DMS114 treated with DMSO at 0.1 percent for 48 hours (cell line): Measurements from ENCODE around the gene PITPNB.

Experiments
- DNase-seq: peaks from one replicate; lab custom pipeline; 2025; ENCODE audit not compliant: unreplicated experiment; lab: John Stamatoyannopoulos, UW

PITPNB gene

DNA sequence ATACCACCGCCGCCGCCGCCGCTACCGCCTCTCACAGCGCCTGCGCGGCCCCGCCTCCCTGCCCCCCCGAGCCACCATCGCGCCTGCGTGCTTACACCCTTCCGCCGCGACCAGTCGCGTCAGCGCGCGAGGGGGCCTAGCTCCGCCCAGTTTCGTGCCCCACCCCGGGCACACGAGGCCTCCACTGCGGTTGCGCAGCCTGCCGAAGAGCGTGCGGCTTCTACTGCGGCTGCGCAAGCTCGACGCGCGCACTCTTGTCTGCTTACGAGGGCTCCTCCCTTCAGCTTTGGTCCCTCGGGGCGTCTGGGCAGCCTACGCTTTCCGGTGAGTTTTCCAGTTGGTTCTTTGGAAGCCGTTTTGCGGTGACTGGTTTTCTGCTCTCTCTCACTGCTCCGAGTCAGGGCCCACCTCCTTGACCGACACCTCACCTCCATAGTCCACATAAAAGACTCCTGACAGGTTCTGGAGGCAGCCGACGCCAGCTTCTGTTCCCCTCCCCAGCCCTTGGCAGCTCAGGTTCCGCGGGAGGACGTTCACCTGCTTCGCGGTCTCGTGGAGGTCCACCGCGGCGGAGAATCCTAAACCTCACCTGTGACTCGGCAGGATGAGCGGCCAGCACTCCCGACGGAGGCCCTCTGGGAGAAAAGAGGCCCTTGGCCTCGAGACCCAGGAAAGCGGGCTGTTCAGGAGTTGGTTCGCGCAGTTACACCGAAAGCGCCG lies at the start of gene PITPNB:
TSS of gene PITPNB (minus strand) at position 35 of the 720 bp plus-strand sequence. CDS start 65 bp downstream, outside the sequence.
- peak; percentile 89 for DNase-seq

DNA sequence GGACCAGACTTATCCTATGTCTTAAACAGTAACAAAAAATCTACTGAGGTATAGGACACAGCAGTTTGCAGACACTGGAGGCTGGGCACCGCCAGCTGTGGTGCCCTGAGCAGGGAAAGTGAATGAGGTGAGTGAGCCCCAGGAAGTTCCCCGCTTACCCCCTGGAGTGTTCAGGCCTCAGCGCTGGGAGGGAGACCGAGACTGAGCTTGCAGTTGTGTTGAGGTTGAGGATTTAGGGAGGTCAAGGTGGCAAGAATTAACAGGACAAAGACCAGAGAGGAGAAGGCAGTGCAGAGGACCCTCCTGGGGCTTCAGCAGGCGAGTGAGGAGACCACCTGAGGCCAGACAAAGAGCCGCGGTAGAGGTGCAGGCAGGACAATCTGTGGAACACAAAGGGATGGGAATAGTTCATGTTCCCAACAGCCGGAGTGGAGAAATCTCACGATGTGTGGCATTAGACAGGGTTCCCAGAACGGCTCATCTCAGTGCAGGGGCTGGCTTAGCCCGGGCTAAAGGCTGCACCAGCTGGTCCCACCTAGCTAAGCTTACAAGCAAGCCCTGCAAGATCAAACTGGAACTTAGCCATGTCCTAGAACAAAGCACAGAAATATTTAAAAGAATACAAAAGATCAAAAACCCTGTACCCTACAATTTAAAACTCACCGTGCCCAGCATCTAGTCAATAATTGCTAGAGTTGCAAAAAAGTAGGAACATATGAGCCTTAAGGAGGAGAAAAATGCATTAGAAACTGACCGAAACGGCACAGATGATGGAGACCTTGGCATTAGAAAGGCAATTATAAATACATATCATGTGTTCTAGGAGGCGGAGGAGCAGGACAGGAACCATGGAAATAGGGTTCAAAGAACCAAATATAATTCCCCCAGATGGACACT lies 47.4 kb upstream of the PITPNB start:
- no peak for DNase-seq

DNA sequence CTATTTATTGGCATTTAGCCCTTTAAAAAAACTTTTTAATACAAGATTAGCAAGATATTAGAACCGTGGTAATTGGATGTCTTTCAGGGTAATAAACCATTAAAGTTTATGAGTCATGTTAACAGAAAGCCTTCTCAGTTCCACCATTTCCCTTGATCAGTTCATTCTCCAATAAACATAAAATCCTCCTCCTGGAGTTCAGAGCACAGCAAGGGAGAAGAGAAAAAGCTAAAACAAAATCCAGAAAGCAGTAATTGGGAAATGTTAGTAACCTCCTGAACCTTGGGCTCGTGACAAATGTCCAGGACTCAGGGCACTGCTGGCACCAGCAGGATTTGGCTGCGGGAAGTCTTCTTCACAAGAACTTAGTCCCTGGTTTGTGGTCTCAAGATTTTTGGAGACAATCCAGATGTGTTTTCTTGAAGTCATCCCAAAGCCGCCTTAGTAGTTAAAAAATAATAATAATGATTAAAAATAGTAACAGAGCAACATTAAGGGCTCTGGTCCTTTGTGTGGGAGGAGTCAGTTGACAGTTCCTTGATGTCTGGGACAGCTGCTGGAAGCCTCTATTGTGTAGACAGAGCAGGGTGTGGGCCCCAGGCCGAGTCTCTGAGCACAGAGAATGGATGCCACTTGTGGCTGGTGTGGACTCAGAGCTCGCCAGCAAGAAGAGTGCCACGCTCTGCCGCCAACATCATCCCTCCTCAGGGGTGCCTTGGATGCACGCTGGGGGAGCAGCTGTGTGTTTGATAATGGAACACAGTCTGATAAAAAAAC lies 43.4 kb upstream of the PITPNB start:
- DNase-seq: no peak

DNA sequence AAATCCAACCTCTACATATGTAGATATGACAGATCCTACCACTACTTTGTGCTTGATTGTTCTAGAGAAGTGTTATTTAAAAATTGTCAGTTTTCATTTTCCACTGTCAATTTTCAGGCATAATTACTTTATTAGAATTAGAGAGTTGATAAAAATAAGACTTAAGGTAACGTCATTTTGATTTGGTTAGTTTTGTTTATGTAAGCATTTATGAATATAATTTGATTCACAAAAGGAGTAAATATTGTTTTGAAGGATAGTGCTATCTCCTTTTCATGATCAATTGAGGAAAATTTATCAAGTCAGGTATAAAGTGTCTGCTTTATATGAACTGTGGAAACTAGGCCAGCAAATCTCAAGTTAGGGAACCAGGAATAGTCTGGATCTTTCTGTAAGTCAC lies 42.6 kb upstream of the PITPNB start:
- no peak for DNase-seq

DNA sequence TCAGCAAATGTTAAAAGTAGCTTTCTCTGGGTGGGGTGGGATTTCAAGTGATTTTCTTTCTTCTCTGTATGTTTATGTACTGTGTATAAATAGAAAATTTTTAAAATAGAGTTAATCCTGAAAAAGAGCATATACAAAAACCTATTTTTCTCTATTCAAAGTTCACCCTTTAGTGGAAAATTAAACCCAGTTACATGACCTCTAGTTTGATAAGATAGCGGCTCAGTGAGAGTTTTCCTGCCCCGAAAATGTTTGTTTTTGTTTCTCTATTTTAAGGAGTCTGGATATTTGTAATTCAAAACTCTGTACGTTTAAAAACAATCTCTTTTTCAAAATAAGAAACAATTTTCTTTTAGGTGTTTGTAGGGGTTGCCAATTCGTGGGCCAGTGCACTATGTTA lies 42.1 kb upstream of the PITPNB start:
- DNase-seq: no peak

DNA sequence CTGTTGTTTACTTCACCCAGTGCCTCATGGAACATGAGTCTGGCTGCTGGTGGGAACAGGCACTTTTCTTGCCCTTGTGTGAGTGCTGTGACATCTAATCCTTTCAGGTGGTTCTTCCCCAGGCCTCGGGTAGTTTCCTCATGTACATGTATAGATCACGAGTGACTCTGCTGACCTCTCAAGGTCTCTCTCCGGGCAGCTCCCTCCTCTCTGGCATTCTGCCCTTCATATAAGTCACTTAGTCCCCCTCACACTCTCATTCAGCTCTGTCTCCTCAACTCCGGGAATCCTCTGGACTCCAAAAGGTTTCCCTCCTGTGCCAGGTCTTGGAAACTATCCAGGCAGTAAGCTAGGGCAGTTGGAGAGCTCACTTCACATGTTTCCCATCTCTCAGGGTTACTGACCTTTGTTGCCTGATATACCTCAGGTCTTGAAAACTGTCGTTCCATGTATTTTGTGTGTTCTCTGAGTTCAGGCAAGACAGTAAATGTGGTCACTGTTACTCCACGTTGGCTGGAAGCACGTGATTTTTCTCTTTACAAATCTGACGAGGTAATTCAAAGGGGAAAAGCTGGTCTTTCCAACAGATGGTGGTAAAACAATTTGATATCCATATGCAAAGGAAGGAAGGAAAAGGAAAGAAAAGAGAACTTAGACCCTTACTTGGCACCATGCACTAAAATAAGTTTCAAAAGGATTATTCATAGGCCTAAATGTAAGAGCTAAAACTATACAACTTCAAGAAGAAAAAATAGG lies 40.5 kb upstream of the PITPNB start:
- no peak for DNase-seq

DNA sequence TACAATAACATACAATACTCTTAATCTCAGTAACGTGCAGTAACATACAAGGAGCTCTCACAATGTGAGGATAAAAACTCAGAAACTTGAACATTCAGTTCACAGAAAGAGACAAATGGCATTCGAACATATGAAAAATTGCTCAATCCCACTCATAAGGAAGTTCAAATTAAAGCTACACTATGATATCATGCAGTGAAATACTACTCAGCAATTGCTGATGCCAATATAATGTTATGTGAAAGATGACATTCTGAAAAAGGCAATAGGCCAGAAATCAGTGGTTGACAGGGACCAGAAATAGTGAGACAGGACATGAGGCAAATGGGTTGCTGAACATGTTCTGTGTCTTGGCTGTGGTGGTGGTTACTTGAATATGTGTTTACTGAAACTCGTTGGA lies 33.7 kb upstream of the PITPNB start:
- no peak for DNase-seq

DNA sequence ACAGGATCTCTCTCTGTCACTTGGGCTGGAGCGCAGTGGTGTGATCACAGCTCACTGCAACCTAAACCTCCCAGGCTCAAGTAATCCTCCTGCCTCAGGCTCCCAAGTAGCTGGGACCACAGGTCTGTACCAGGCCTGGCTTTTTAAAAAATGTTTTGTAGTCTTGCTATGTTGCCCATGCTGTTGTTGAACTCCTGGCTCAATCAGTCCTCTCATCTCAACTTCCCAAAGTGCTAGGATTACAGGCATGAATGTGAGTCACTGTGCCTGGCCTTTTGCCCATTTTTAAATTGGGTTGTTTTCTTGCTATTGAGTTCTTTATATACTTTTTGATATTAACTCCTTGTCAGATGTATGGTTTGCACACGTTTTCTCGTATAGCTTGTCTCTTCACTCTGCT lies 33.0 kb upstream of the PITPNB start:
- DNase-seq: no peak

DNA sequence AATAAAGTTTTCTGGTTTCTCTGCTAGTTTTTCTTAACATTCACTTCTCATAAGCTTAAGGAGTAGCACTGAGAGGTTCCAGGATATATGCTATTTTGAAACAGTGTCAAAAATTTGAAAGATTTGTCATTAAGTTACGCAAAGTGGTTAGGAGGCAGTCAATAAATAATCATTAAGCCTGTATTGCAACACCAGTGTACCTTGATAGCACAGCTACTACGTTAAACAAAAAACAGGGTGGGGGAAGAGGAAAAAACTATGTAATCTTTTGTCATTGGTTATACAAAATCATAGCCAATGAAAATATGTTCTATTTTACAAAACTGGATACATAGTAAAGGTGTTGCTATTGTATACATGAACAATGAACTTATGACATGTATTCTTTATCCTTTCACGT lies 30.4 kb upstream of the PITPNB start:
- no peak for DNase-seq

DNA sequence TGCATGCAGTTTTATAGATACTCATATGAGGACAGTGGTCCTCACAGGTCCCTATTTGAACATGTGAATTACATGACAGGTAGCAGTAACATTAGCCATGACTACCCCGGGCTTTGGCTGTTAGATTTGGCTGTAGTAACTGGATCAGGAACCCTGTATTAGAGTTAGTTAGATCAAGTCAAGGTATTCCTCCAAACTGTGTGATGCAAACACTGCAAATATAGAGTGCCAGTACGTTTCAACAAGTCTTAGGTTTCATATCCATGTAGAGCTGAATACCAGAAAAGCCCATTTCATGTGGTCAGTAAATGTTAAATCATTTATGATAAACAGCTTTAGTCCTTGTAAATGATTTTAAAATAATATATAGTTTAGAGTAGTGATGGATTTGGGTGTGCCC lies 29.5 kb upstream of the PITPNB start:
- DNase-seq: no peak

DNA sequence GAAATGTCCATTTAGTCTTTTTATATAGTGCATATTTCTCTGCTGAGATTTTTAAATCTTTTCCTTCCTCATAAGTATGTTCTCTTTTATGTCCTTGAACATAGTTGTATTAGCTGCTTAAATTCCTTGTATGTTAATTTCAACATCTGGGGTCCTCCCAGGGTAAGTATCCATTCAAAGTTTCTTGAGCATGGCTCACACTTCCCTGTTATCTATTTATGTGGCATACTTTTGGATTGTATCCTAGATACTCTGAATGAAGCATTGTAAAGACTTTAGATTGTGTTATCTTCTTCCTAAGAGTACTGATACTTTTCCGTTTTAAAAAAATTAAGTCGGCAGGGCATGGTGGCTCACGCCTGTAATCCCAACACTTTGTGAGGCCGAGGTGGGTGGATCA lies 28.4 kb upstream of the PITPNB start:
- no peak for DNase-seq

DNA sequence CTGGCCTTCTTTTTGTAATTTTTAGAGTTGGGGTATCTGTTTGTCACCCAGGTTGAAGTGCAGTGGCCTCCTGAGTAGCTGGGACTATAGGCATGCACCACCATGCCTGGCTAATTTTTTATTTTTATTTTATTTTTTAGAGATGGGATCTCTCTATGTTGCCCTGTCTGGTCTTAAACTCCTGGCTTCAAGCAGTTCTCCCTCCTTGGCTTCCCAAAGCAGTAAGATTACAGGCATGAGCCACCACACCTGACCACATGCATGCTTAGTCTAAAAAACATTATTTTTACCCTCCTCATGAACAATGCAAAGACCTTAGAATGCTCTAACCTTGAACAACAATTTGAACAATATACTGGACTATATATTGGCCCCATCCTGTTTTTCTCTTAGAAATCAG lies 22.1 kb upstream of the PITPNB start:
- no peak for DNase-seq

DNA sequence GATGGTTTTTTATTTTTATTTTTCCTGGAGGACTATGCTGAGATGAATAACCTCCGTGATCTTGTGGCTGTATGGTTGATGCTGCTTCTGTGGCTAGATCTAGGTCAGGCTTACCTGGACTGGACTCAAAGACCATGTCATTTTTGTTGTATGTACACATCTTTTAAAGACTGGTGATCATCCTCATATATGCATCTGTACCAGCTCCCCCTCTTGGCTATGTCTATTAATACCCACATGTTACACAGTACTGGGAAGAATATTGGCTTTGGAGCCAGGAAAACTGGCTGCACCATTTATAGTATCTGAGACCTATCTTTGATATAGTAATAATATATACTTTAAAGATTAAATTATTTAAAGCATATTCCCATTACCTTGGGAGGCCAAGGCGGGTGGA lies 18.4 kb upstream of the PITPNB start:
- DNase-seq: no peak

DNA sequence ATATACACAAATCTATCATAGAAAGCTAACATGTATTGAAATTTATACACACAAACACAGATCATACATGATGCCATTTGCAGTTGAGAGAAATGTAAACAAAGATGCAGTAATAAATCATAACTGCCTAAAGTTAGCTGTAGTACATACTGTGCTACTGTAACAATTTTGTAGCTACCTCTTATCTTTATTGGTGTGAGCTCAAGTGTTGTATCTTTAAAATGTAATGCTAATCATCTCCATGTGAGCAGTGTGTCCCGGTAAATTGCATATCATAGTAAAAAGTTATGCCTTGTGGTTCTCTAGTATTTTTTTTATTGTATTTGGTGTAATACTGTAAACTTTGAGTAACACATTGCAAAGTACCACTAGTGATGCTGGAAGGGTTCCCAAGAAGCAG lies 16.8 kb upstream of the PITPNB start:
- DNase-seq: no peak

DNA sequence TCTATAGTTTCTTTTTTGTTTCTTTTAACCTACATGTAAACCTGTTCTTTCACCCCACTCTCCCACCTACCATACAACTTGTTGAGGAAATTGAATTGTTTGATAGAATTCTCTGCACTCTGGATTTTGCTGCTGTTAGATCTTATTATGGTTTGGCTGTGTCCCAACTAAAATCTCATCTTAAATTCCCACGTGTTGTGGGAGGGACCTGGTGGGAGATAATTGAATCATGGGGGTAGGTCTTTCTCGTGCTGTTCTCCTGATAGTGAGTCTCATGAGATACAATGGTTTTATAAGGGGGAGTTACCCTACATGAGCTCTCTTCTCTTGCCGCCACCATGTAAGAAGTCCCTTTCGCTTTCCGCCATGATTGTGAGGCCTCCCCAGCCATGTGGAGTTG lies 15.0 kb upstream of the PITPNB start:
- DNase-seq: no peak

DNA sequence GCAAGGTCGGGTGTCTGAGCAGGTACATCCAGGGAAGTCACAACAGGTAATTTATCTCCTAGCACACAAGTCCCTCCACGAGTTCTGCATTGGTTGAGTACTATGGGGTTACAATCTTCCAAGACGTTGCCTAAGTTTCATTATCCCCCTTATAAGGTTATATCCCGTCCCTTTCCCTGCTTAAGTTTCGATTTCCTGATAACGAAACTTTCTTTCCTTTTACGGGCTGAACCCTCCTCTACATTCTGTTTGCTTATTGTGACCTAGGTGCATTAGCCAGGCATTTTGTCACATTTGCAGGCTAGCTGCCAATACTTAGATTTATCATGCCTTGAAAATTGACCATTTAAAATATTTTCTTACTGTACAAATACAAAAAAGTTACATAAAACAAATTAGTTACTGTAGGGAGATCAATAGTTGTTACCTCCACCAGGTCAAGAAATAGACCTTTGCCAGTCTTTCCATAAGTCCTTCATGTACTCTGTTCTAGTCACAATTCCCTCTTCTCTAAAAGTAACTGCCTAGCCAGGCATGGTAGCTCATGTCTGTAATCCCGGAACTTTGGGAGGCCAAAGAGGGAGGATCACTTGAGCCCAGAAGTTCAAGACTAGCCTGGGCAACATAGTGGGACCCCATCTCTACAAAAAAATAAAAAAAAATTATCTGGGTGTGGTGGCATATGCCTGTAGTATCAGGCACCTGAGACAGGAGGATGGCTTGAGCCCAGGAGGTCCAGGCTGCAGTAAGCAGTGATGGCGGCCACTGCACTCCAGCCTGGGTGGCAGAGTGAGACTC lies 14.3 kb upstream of the PITPNB start:
- DNase-seq: no peak

DNA sequence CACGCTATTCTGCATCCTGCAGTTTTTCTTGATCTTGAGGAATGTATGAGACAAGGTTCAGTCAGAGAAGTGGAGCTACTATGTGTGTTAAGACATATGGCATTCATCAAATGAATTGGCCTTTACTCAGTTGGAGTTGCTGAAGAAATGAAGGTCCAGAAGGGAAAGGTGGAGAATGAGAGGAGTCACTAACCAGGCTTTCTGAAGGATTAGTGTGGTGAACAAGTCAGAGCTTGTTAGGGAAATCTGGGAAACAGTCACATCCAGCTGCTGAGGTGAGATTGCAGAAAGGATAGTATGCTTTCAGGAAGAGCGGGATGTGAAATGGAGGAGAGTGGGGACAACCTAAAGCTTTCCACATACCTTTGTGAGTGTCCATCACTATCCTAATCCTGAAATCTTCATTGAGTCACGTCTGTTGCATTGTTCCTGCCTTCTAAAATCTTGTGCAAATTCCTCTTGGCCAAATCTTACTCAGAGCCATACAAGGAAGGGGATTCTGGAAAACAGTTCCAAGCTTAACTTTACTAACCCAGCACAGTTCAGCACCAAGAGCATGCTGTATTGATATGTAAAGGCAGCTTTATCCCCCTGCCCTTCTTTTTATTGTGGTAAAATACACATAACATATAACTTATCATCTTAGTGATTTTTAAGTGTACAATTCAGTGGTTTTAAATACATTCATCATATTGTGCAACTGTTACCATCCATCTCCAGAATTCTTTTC lies 11.4 kb upstream of the PITPNB start:
- DNase-seq: no peak

DNA sequence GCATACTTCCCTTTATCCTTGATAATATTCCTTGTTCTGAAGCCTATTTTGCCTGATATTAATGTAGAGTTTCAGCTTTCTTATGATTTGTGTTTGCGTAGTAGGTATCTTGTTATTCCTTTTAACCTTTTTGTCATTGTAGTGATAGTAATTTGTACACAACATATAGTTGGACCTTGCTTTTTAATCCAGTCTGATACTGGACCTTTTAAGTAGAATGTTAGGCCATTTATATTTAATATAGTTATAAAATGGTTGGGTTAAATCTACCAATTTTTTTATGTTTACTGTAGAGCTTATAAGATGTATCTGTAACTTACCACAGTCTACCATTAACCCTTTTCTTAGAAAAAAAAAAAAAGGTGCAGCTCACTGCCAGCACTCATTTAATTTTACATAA lies 8.6 kb upstream of the PITPNB start:
- DNase-seq: no peak

DNA sequence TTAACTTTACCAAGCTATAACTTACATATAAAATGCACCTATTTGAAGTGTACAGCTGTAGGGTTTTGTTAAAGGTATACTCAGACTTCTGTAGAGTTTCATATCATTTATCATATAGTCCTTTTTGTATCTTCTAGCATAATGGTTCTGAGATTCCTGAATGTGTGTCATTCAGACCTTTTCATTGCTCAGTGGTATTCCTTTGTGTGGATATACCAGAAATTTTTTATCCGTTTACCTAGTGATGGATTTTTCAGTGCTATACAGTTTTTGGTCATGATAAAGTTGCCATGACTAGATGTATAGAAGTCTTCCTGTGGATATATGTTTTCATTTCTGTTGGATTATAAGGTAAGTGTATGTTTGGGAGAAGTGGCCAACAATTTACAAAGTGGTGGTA lies 6.3 kb upstream of the PITPNB start:
- no peak for DNase-seq
